HepG2 (cell line): ENCODE results near the gene H2AZ1. TPM values are rescaled to one million over a fixed set of nuclear protein-coding genes. Genes with fewer than 3 reads are reported as not detected.

Source experiments
- CBX5 ChIP-seq: sonication (generic); formaldehyde crosslinking; IDR thresholded peaks from 2 replicates; pipeline ENCODE4 v1.4.0; 2020; ENCODE audit warnings: missing genetic modification reagents, borderline replicate concordance
- EED ChIP-seq: sonication (generic); formaldehyde crosslinking; IDR thresholded peaks from 2 replicates; pipeline ENCODE4 v1.5.0; 2020; ENCODE audit warnings: mild to moderate bottlenecking, missing genetic modification reagents
- FLYWCH1 ChIP-seq: sonication (generic); formaldehyde crosslinking; IDR thresholded peaks from 2 replicates; pipeline ENCODE4 v1.8.1; 2023; ENCODE audit warnings: mild to moderate bottlenecking, missing genetic modification reagents
- HOXA7 ChIP-seq: sonication (generic); formaldehyde crosslinking; IDR thresholded peaks from 2 replicates; pipeline ENCODE4 v1.8.1; 2022; ENCODE audit warnings: mild to moderate bottlenecking, missing genetic modification reagents, moderate library complexity
- MAZ ChIP-seq, 2 experiments: sonication (generic) in 1 of 2; formaldehyde crosslinking in 1 of 2; IDR thresholded peaks; 2 replicates each; pipeline versions ENCODE4 v1.5.0 to v1.6.1; 2012 to 2020; ENCODE audit warnings: low read depth in 2 of 2, mild to moderate bottlenecking in 2 of 2, borderline replicate concordance in 1 of 2, improper control_type of control experiment in 1 of 2, low read length in 1 of 2, missing genetic modification reagents in 1 of 2, moderate library complexity in 1 of 2
- PATZ1 ChIP-seq: sonication (generic); formaldehyde crosslinking; IDR thresholded peaks from 2 replicates; pipeline ENCODE4 v1.4.0; 2020; ENCODE audit warnings: missing genetic modification reagents
- RAD21 ChIP-seq: fragments of 450-650 bp; formaldehyde crosslinking; IDR thresholded peaks from 2 replicates; pipeline ENCODE4 v1.5.0; 2020; ENCODE audit warnings: mild to moderate bottlenecking
- RFXAP ChIP-seq: sonication (generic); formaldehyde crosslinking; IDR thresholded peaks from 2 replicates; pipeline ENCODE4 v1.4.0; 2020; ENCODE audit warnings: missing genetic modification reagents, borderline replicate concordance
- SIN3B ChIP-seq: fragments of 150-350 bp; IDR thresholded peaks from 2 replicates; pipeline ENCODE4 v1.6.1; 2014; ENCODE audit warnings: low read length
- SP5 ChIP-seq: IDR thresholded peaks from 2 replicates; pipeline ENCODE4 v1.6.1; 2016; ENCODE audit warnings: low read depth, borderline replicate concordance
- THAP9 ChIP-seq: sonication (generic); formaldehyde crosslinking; IDR thresholded peaks from 2 replicates; pipeline ENCODE4; 2020; ENCODE audit warnings: missing genetic modification reagents, mild to moderate bottlenecking, borderline replicate concordance
- YEATS4 ChIP-seq: sonication (generic); formaldehyde crosslinking; IDR thresholded peaks from 2 replicates; pipeline ENCODE4 v1.4.0; 2020; ENCODE audit warnings: missing genetic modification reagents, borderline replicate concordance
- ZBTB21 ChIP-seq: sonication (generic); formaldehyde crosslinking; IDR thresholded peaks from 2 replicates; pipeline ENCODE4 v1.4.0; 2020; ENCODE audit warnings: missing genetic modification reagents
- ZBTB49 ChIP-seq: sonication (generic); formaldehyde crosslinking; IDR thresholded peaks from 2 replicates; pipeline ENCODE4 v1.4.0; 2020; ENCODE audit warnings: missing genetic modification reagents, borderline replicate concordance
- ZNF296 ChIP-seq: sonication (generic); formaldehyde crosslinking; conservative IDR thresholded peaks from 2 replicates; pipeline ENCODE4 v1.5.0; 2020; ENCODE audit warnings: mild to moderate bottlenecking, missing genetic modification reagents
- ZNF543 ChIP-seq: sonication (generic); formaldehyde crosslinking; IDR thresholded peaks from 2 replicates; pipeline ENCODE4 v1.4.0; 2020; ENCODE audit warnings: mild to moderate bottlenecking, missing genetic modification reagents
- ZNF557 ChIP-seq: sonication (generic); formaldehyde crosslinking; IDR thresholded peaks from 2 replicates; pipeline ENCODE4 v1.4.0; 2020; ENCODE audit warnings: missing genetic modification reagents
- polyA plus RNA-seq, 8 experiments: library from polyadenylated mRNA; depleted of rRNA in 3 of 8; stranded (reverse) in 7 of 8; unstranded in 1 of 8; fragments of >200 nt; fragmentation: Illumina TruSeq in 4 of 8; extraction: Trizol in 4 of 8; gene quantifications; 2 replicates each; pipeline versions ENCODE4 v1.2.1 to v1.2.3, GENCODE V29; 2011 to 2016; ENCODE audit warnings: low read depth in 4 of 8, missing spikeins in 1 of 8, mixed read lengths in 1 of 8; ENCODE audit not compliant: insufficient read depth in 1 of 8
- total RNA-seq, 5 experiments: library from RNA; depleted of rRNA; stranded (reverse); fragments of >200 nt; fragmentation: Illumina TruSeq; extraction: Trizol; gene quantifications; 2 replicates each; pipeline ENCODE4 v1.2.3, GENCODE V29; 2016; ENCODE audit warnings: low read depth in 1 of 5
- TF ChIP-seq, protein P1 (sequence below): sonication (generic); formaldehyde crosslinking; IDR thresholded peaks from 2 replicates; pipeline ENCODE4 v1.8.1; 2023; ENCODE audit warnings: missing genetic modification reagents, mild to moderate bottlenecking, borderline replicate concordance
- TF ChIP-seq, protein P2 (sequence below): IDR thresholded peaks from 2 replicates; pipeline ENCODE4 v1.6.1; 2016; ENCODE audit warnings: mild to moderate bottlenecking

Gene H2AZ1
- total and polyA plus RNA-seq, 2 of the 13 experiments (the other 11 are each of a cell fraction or from before 2014, with no cell fraction given), result 301 to 574 TPM

DNA sequence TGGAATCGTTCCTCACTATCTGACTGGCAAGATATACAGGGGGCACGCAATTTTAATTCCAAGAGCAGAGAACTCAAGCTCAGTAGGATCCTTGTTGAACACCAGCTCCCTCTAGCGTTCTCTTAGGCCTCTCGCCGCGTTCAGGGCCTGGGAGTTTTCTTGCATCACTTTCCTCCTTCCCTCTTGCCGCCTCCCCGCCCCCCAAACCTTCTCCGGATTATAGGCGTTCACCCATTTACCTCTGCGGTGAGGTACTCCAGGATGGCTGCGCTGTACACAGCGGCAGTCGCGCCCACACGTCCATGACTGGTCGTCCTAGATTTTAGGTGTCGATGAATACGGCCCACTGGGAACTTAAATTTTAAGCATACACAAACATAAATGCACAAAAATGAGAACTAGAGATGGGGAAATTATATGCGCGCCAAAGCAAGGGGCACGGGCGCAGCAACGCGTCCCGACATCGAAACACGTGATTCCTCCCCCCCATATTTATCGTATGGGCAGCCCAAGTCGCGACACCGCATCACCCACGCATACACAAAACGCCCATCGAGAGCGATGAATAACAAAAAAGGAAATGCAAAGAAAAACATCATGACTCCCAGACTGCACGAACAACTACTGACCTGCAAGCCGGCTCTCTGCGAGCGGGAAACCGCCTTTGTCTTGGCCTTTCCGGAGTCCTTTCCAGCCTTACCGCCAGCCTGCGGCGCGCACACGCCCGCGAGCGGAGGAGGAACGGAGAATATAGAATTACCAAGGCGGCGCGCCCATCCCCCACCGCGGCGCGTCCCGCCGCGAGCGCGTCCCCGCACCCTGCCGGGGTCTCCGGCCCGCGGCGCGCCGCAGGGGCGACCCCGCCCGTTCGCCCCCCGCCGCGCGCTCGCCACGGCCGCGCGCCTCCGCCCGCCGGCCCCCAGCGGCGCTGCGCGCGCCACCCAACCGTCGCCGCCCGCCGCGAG lies 759 bp downstream of the H2AZ1 start (continued):
- no peak for TF ChIP-seq EED (CRISPR knock-in tag)
- TF ChIP-seq HOXA7, result no peak
- TF ChIP-seq ZBTB49 (CRISPR knock-in tag), result no peak
- TF ChIP-seq, protein P1, sequence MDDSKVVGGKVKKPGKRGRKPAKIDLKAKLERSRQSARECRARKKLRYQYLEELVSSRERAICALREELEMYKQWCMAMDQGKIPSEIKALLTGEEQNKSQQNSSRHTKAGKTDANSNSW, result no peak
- TF ChIP-seq RFXAP (CRISPR knock-in tag), result no peak
- peak; percentile 72 for TF ChIP-seq YEATS4
- no peak for TF ChIP-seq ZNF557 (CRISPR knock-in tag)
- TF ChIP-seq FLYWCH1, result no peak
- no peak for TF ChIP-seq ZNF296 (CRISPR knock-in tag)
- 0 out of 2 replicates have a peak, but pooled peaks have one; percentile 17 for TF ChIP-seq ZNF543 (CRISPR knock-in tag)
- 0 out of 2 replicates have a peak, but pooled peaks have one; percentile 50 for TF ChIP-seq SIN3B
- TF ChIP-seq CBX5 (CRISPR knock-in tag), result 0 out of 2 replicates have a peak, but pooled peaks have one; percentile 10
- peak; percentile 63; the same call in 1 of the 2 replicates for TF ChIP-seq SP5 (CRISPR knock-in tag)
- TF ChIP-seq ZBTB21 (CRISPR knock-in tag), result no peak
- peak; percentile 72; the same call in 1 of the 2 replicates for TF ChIP-seq MAZ (IDR thresholded peaks at IDR 0.05; ENCODE audit: borderline replicate concordance, low read depth, low read length)
- TF ChIP-seq MAZ (CRISPR knock-in tag; IDR thresholded peaks at IDR 0.05; ENCODE audit: low read depth), result no peak
- peak; percentile 59; the same call in 1 of the 2 replicates for TF ChIP-seq PATZ1
- TF ChIP-seq RAD21 (CRISPR knock-in tag), result peak; percentile 29; the same call in 1 of the 2 replicates
- TF ChIP-seq THAP9, result peak; percentile 43; the same call in 1 of the 2 replicates
- TF ChIP-seq, protein P2, sequence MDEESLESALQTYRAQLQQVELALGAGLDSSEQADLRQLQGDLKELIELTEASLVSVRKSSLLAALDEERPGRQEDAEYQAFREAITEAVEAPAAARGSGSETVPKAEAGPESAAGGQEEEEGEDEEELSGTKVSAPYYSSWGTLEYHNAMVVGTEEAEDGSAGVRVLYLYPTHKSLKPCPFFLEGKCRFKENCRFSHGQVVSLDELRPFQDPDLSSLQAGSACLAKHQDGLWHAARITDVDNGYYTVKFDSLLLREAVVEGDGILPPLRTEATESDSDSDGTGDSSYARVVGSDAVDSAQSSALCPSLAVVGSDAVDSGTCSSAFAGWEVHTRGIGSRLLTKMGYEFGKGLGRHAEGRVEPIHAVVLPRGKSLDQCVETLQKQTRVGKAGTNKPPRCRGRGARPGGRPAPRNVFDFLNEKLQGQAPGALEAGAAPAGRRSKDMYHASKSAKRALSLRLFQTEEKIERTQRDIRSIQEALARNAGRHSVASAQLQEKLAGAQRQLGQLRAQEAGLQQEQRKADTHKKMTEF, result peak; percentile 61; the same call in 1 of the 2 replicates
